PC-9 (cell line): ENCODE measurements around the gene DENND10. TPM values are rescaled to one million over a fixed set of nuclear protein-coding genes. Genes with fewer than 3 reads are reported as not detected.

ENCODE experiments used
- BruUV-seq: library from RNA; stranded (reverse); fragments of 400-500 nt; replicated peaks from 2 replicates; lab custom pipeline; 2021; lab: Mats Ljungman, UMichigan
- CTCF ChIA-PET: fragments of 300-600 bp; sonication (Branson Sonifier 250); formaldehyde crosslinking; loops from one replicate; lab custom pipeline; 2022; ENCODE audit warnings: antibody characterized with exemption; lab: Charles Lee
- POLR2A ChIA-PET: fragments of 300-600 bp; sonication (Branson Sonifier 250); formaldehyde crosslinking; loops from one replicate; lab custom pipeline; 2022; ENCODE audit warnings: antibody characterized with exemption; ENCODE audit not compliant: unreplicated experiment; lab: Charles Lee
- DNase-seq, 2 experiments: peaks; one replicate each; pipeline versions ENCODE4 v3.0.0 to v3.0.0-alpha.2; 2015 to 2022; ENCODE audit warnings: mixed read lengths in 1 of 2
- H2AFZ ChIP-seq: fragments of 200-600 bp; sonication (generic); 2 replicates; pipeline ENCODE4 v1.8.1; 2017; ENCODE audit warnings: antibody characterized with exemption
- H3F3A ChIP-seq: fragments of 200-600 bp; sonication (generic); 2 replicates; pipeline ENCODE4 v1.8.1; 2017; ENCODE audit warnings: antibody characterized with exemption, mild to moderate bottlenecking, low read depth; ENCODE audit not compliant: insufficient read depth
- H3K27ac ChIP-seq: fragments of 200-600 bp; sonication (generic); 2 replicates; pipeline ENCODE4 v1.6.1; 2016; ENCODE audit warnings: mixed run types
- H3K27me3 ChIP-seq: fragments of 200-600 bp; sonication (generic); 2 replicates; pipeline ENCODE4 v1.6.1; 2016; ENCODE audit warnings: low read depth, mixed run types; ENCODE audit not compliant: insufficient read depth
- H3K36me3 ChIP-seq: fragments of 200-600 bp; sonication (generic); 2 replicates; pipeline ENCODE4 v1.6.1; 2016; ENCODE audit warnings: low read depth, mixed run types
- H3K4me1 ChIP-seq: fragments of 200-600 bp; sonication (generic); replicated peaks from 2 replicates; pipeline ENCODE4 v1.6.1; 2016; ENCODE audit warnings: mixed run types; ENCODE audit not compliant: insufficient read depth
- H3K4me2 ChIP-seq: fragments of 200-600 bp; sonication (generic); 2 replicates; pipeline ENCODE4 v1.6.1; 2017; ENCODE audit warnings: mixed run types
- H3K4me3 ChIP-seq: fragments of 200-600 bp; sonication (generic); 2 replicates; pipeline ENCODE4 v1.6.1; 2016; ENCODE audit warnings: mixed run types
- H3K79me2 ChIP-seq: fragments of 200-600 bp; sonication (generic); 2 replicates; pipeline ENCODE4 v1.6.1; 2017; ENCODE audit warnings: low read depth, mixed run types
- H3K9me2 ChIP-seq: fragments of 200-600 bp; sonication (generic); 2 replicates; pipeline ENCODE4 v1.8.1; 2017; ENCODE audit warnings: mild to moderate bottlenecking; ENCODE audit not compliant: insufficient read depth
- H3K9me3 ChIP-seq: fragments of 200-600 bp; sonication (generic); 2 replicates; pipeline ENCODE4 v1.8.1; 2016; ENCODE audit warnings: low read depth; ENCODE audit not compliant: insufficient read depth
- H4K20me1 ChIP-seq: fragments of 200-600 bp; sonication (generic); 2 replicates; pipeline ENCODE4 v1.8.1; 2017; ENCODE audit not compliant: insufficient read depth
- CTCF ChIP-seq: fragments of 200-600 bp; sonication (generic); conservative IDR thresholded peaks from 2 replicates; pipeline ENCODE4 v1.6.1; 2017; ENCODE audit warnings: mixed run types, antibody characterized with exemption, mild to moderate bottlenecking, moderate library complexity
- EZH2 ChIP-seq: fragments of 200-600 bp; sonication (generic); IDR thresholded peaks from 2 replicates; pipeline ENCODE4 v1.8.0; 2017; ENCODE audit warnings: antibody characterized with exemption, low read depth
- intact Hi-C: fragments of 100-400 bp; cut with micrococcal nuclease; formaldehyde crosslinking; loops from one replicate; pipeline ENCODE4 v1.10.0; 2022; ENCODE audit not compliant: unreplicated experiment
- total RNA-seq: library from RNA; stranded (reverse); gene quantifications from 2 replicates; pipeline ENCODE4 v1.2.3, GENCODE V29; 2021

The DENND10 gene
- total RNA-seq, 1 experiment from 2014 or later = 30.1 TPM

GRCh38 chr10:119061926-119062325, 42.0 kb upstream of the DENND10 start:
- intact Hi-C loops = no loop called here
- BruUV-seq = no TSS peak
- peaks cover 44% of the 10 kb centered on the region for H4K20me1 ChIP-seq

GRCh38 chr10:119070395-119071165, 33.3 kb upstream of the DENND10 start:
- Histone ChIP-seq H3K4me3 (no peak overlapping the region), H3K4me1 (no peaks in the 10 kb centered on the region), H2AFZ (no peak overlapping the region), H3K27me3 (no peaks in the 10 kb centered on the region), H3K36me3 (peaks cover 58% of the 10 kb centered on the region), H3F3A (peaks cover 18% of the 10 kb centered on the region), H3K9me2 (no peaks in the 10 kb centered on the region), H3K4me2 (no peak overlapping the region), H3K9me3 (no peaks in the 10 kb centered on the region), H4K20me1 (peaks cover 62% of the 10 kb centered on the region), H3K79me2 (peaks cover 75% of the 10 kb centered on the region), H3K27ac (no peak overlapping the region)
- TF ChIP-seq CTCF = no peak
- TF ChIP-seq EZH2 = no peak
- BruUV-seq = no TSS peak
- CTCF ChIA-PET = no interaction called here
- intact Hi-C loops = no loop called here
- no peak for DNase-seq
- POLR2A ChIA-PET = no interaction called here

More at GRCh38 chr10:119061926-119062325, 42.0 kb upstream of the DENND10 start:
- no peak overlapping the region for H3K4me2 ChIP-seq
- peaks cover 57% of the 10 kb centered on the region for H3F3A ChIP-seq
- no peak for DNase-seq
- peaks cover 40% of the 10 kb centered on the region; the same call in 1 of the 2 replicates for H3K79me2 ChIP-seq
- H3K36me3 ChIP-seq = peaks cover 56% of the 10 kb centered on the region
- ChIA-PET POLR2A (no interaction called here), CTCF (no interaction called here)
- no peaks in the 10 kb centered on the region for H3K9me2 ChIP-seq
- H3K27ac ChIP-seq = no peak overlapping the region
- no peak overlapping the region for H2AFZ ChIP-seq
- no peaks in the 10 kb centered on the region for H3K4me1 ChIP-seq
- no peaks in the 10 kb centered on the region for H3K27me3 ChIP-seq
- H3K4me3 ChIP-seq = no peak overlapping the region
- TF ChIP-seq CTCF = no peak
- TF ChIP-seq EZH2 = no peak
- no peaks in the 10 kb centered on the region for H3K9me3 ChIP-seq

GRCh38 chr10:119073584-119073983, 30.3 kb upstream of the DENND10 start:
- Histone ChIP-seq H3K4me3 (no peak overlapping the region), H2AFZ (no peak overlapping the region), H3K27me3 (no peaks in the 10 kb centered on the region), H3K9me2 (no peaks in the 10 kb centered on the region), H3K27ac (no peak overlapping the region), H3F3A (peaks cover 22% of the 10 kb centered on the region), H3K4me2 (no peak overlapping the region), H3K36me3 (peaks cover 45% of the 10 kb centered on the region), H3K79me2 (peaks cover 90% of the 10 kb centered on the region), H4K20me1 (peaks cover 77% of the 10 kb centered on the region), H3K4me1 (peaks cover 8% of the 10 kb centered on the region), H3K9me3 (no peaks in the 10 kb centered on the region)
- intact Hi-C loops = no loop called here
- no peak for DNase-seq
- ChIA-PET CTCF (no interaction called here), POLR2A (interaction anchor here (0.6 kb wide), 1 partner anchor 69 kb away, joined by 5 read pairs; no protein-coding TSS in a partner anchor)
- BruUV-seq = no TSS peak
- no peak for TF ChIP-seq CTCF
- no peak for TF ChIP-seq EZH2
